Epithelial cell of proximal tubule (primary cell): ENCODE results near the gene ZSWIM3. TPM values are rescaled to one million over a fixed set of nuclear protein-coding genes. Genes with fewer than 3 reads are reported as not detected.

ENCODE experiments used
- DNase-seq: peaks from one replicate; pipeline ENCODE4 v3.0.0-alpha.2; 2011; ENCODE audit warnings: low read depth
- H3K4me3 ChIP-seq: 2 replicates; pipeline ENCODE4 v1.5.1; 2011; ENCODE audit warnings: low read depth, mild to moderate bottlenecking, low read length
- total RNA-seq: library from RNA; depleted of rRNA; stranded (reverse); fragments of >200 nt; gene quantifications from 2 replicates; pipeline ENCODE4 v1.2.3, GENCODE V29; 2015
- TF ChIP-seq, protein P1 (sequence below): conservative IDR thresholded peaks from 2 replicates; pipeline ENCODE4 v1.5.1; 2012; ENCODE audit warnings: low read depth, mild to moderate bottlenecking, low read length

Gene ZSWIM3
- total RNA-seq, 1 donor from 2014 or later: 1.2 TPM

DNA sequence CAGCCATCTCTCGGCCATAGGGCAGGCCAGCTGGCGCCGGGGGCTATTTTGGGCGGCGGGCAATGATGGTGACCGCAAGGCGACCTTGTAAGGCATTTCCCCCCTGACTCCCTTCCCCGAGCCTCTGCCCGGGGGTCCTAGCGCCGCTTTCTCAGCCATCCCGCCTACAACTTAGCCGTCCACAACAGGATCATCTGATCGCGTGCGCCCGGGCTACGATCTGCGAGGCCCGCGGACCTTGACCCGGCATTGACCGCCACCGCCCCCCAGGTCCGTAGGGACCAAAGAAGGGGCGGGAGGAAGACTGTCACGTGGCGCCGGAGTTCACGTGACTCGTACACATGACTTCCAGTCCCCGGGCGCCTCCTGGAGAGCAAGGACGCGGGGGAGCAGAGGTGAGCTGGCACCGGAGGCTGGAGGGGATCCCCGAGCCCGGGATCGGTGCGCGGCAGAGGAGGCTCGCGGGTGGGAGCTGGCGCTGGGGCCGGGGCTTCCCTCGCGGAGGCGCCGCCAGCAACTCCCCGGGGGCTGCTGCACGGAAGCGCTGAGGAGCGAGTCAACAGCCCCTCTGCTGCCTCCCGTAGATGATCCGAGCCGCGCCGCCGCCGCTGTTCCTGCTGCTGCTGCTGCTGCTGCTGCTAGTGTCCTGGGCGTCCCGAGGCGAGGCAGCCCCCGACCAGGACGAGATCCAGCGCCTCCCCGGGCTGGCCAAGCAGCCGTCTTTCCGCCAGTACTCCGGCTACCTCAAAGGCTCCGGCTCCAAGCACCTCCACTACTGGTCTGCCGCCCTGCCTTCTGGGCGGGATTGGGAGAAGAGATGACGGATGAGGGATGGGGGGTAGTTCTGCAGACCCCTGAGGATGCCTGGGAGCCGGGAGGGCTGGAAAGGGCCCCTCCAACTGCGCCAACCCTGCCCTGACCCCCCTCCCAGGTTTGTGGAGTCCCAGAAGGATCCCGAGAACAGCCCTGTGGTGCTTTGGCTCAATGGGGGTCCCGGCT is 33.9 kb downstream of the ZSWIM3 start, which contains the start of the genes CTSA and NEURL2:
TSS of gene CTSA (plus strand) at position 351 of the 999 bp plus-strand sequence. CDS start at position 585, 234 bp downstream.
TSS of gene NEURL2 (minus strand) at position 224 of the 999 bp plus-strand sequence. CDS start at position 7, 217 bp downstream.
- no peak for DNase-seq
- TF ChIP-seq, protein P1, sequence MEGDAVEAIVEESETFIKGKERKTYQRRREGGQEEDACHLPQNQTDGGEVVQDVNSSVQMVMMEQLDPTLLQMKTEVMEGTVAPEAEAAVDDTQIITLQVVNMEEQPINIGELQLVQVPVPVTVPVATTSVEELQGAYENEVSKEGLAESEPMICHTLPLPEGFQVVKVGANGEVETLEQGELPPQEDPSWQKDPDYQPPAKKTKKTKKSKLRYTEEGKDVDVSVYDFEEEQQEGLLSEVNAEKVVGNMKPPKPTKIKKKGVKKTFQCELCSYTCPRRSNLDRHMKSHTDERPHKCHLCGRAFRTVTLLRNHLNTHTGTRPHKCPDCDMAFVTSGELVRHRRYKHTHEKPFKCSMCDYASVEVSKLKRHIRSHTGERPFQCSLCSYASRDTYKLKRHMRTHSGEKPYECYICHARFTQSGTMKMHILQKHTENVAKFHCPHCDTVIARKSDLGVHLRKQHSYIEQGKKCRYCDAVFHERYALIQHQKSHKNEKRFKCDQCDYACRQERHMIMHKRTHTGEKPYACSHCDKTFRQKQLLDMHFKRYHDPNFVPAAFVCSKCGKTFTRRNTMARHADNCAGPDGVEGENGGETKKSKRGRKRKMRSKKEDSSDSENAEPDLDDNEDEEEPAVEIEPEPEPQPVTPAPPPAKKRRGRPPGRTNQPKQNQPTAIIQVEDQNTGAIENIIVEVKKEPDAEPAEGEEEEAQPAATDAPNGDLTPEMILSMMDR: no peak
- peak within 1 kb of the TSS; percentile 87 for H3K4me3 ChIP-seq

- no peak for DNase-seq
Observed at GRCh38 chr20:45892049-45892825, 34.8 kb downstream of the ZSWIM3 start.

DNA sequence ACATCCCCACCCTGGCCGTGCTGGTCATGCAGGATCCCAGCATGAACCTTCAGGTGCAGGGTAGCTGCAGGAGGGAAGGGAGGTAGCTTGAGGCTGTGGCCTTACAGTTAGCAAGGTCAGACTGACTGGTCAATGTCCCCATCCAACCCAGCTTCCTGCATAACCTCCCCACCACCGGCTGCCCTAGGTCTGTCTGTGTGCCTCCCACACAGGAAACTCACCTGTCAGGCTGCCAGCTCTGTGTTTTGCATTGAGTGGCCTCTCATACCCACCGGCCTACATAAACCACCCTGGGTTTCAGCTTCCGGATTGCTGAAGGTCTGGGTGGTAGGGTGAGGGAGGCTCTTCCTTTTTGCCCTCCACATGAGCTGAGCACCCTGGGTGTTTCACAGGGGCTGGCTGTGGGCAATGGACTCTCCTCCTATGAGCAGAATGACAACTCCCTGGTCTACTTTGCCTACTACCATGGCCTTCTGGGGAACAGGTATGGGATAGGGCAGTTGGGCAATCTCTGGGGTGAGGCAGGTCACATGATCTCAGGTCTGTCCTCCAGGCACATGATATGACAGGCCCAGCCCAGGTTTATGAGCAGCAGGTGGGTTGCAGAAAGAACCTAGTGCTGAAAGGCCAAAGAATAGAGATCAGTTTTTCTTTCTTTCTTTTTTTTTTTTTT is 35.5 kb downstream of the ZSWIM3 start:
- DNase-seq: no peak
- H3K4me3 ChIP-seq: peak overlapping the region; percentile 87
- TF ChIP-seq, protein P1: no peak

More at GRCh38 chr20:45892049-45892825, 34.8 kb downstream of the ZSWIM3 start:
- H3K4me3 ChIP-seq: peak overlapping the region; percentile 87
- TF ChIP-seq, protein P1: peak; percentile 53

DNA sequence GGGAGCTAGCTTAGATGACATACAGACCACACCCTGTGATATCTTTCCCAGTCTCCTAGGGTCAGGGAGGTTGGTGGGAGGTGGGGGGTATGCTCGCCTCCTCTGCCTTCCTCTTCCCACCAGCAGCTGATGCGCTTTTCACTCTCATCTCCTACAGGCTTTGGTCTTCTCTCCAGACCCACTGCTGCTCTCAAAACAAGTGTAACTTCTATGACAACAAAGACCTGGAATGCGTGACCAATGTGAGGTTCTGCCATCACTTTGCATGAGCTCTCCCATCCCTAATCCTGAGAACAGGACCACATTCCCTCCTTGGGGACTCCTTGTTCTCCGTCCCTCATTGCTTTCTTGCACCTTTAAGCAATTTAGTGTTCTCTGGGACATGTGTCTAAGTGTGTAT is 36.4 kb downstream of the ZSWIM3 start:
- TF ChIP-seq, protein P1: no peak
- no peak overlapping the region for H3K4me3 ChIP-seq
- no peak for DNase-seq

DNA sequence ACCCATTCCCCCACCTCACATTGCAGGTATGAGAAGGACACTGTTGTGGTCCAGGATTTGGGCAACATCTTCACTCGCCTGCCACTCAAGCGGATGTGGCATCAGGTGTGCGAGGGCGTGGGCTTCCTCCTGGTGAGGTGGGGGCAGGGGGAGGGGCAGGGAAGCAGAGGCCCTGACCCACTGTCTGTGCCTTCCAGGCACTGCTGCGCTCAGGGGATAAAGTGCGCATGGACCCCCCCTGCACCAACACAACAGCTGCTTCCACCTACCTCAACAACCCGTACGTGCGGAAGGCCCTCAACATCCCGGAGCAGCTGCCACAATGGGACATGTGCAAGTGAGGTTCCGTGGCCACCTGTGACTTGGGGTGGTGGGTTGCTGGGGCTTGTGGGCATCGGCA is 37.4 kb downstream of the ZSWIM3 start:
- TF ChIP-seq, protein P1: no peak
- no peak overlapping the region for H3K4me3 ChIP-seq
- no peak for DNase-seq

DNA sequence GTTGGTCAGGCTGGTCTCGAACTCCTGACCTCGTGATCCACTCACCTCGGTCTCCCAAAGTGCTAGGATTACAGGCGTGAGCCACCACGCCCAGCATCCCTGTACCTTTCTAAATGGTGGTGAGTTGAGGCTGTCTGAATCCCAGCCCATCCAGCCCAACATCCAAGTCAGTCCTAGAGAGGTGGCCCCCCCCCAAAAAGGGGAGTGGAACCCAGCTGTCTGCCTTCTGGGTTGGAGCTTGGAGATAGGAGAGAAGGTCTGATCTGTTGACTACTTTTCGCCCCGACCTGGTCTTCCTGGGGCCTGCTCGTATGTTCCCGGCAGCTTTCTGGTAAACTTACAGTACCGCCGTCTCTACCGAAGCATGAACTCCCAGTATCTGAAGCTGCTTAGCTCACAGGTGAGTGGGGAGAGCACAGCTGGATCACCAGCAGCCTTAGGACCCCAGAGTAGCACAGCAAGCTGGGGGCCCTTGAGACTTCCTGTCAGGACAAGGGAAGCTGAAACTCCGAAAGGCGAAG is 39.3 kb downstream of the ZSWIM3 start:
- TF ChIP-seq, protein P1: no peak
- no peak for DNase-seq
- no peak overlapping the region for H3K4me3 ChIP-seq
